Neuronal stem cell (in vitro differentiated cells): ENCODE measurements around the gene CEPT1.

Experiments
- DNase-seq: peaks from one replicate; pipeline ENCODE4 v3.0.0-alpha.2; 2013; ENCODE audit warnings: low spot score
- H2AFZ ChIP-seq: one replicate; pipeline ENCODE4 v1.6.1; 2013; ENCODE audit warnings: mild to moderate bottlenecking, low read length, inconsistent platforms
- H2AK5ac ChIP-seq: 2 replicates; pipeline ENCODE4 v1.6.1; 2013; ENCODE audit warnings: low read depth, mild to moderate bottlenecking, inconsistent platforms, low read length, moderate library complexity, mixed read lengths
- H2BK120ac ChIP-seq: 2 replicates; pipeline ENCODE4 v1.6.1; 2013; ENCODE audit warnings: low read depth, mild to moderate bottlenecking, inconsistent platforms, low read length, moderate library complexity, mixed read lengths
- H2BK12ac ChIP-seq: one replicate; pipeline ENCODE4 v1.6.1; 2013; ENCODE audit warnings: low read length, inconsistent platforms
- H2BK15ac ChIP-seq: 2 replicates; pipeline ENCODE4 v1.6.1; 2013; ENCODE audit warnings: mild to moderate bottlenecking, low read length, inconsistent platforms, mixed read lengths
- H2BK5ac ChIP-seq: one replicate; pipeline ENCODE4 v1.6.1; 2013; ENCODE audit warnings: inconsistent platforms, mild to moderate bottlenecking, low read length, moderate library complexity
- H3K14ac ChIP-seq: one replicate; pipeline ENCODE4 v1.6.1; 2013; ENCODE audit warnings: low read length, inconsistent platforms
- H3K18ac ChIP-seq: 2 replicates; pipeline ENCODE4 v1.6.1; 2013; ENCODE audit warnings: low read length, inconsistent platforms
- H3K23ac ChIP-seq: 2 replicates; pipeline ENCODE4 v1.6.1; 2013; ENCODE audit warnings: low read depth, mild to moderate bottlenecking, mixed read lengths, low read length, inconsistent platforms; ENCODE audit not compliant: poor library complexity
- H3K27ac ChIP-seq: replicated peaks from 3 replicates; pipeline ENCODE4 v1.5.1; 2013; ENCODE audit warnings: low read length, inconsistent platforms
- H3K27me3 ChIP-seq, 3 experiments: 2 replicates each; pipeline ENCODE4 v1.6.1; 2013; ENCODE audit warnings: low read length in 3 of 3, mild to moderate bottlenecking in 2 of 3, inconsistent platforms in 1 of 3, low read depth in 1 of 3, mixed read lengths in 1 of 3, moderate library complexity in 1 of 3; ENCODE audit not compliant: control insufficient read depth in 3 of 3, insufficient read depth in 3 of 3
- H3K36me3 ChIP-seq, 2 donors: replicated peaks in 1 of 2; 2 replicates each; pipeline ENCODE4 v1.6.1; 2013; ENCODE audit warnings: low read length in 2 of 2; ENCODE audit not compliant: control insufficient read depth in 2 of 2, insufficient read depth in 2 of 2
- H3K4ac ChIP-seq: 2 replicates; pipeline ENCODE4 v1.6.1; 2013; ENCODE audit warnings: inconsistent platforms, mild to moderate bottlenecking, low read length, moderate library complexity
- H3K4me1 ChIP-seq, 2 donors: 1 replicate in 1 of 2; 2 replicates in 1 of 2; pipeline ENCODE4 v1.6.1; 2013; ENCODE audit warnings: low read length in 2 of 2, low read depth in 1 of 2; ENCODE audit not compliant: control insufficient read depth in 2 of 2, insufficient read depth in 1 of 2
- H3K4me2 ChIP-seq: one replicate; pipeline ENCODE4 v1.6.1; 2013; ENCODE audit warnings: mild to moderate bottlenecking, low read length, inconsistent platforms; ENCODE audit not compliant: insufficient read depth, poor library complexity, severe bottlenecking
- H3K4me3 ChIP-seq, 2 donors: 2 replicates each; pipeline ENCODE4 v1.5.1; 2013; ENCODE audit warnings: low read length in 2 of 2, mild to moderate bottlenecking in 2 of 2, inconsistent platforms in 1 of 2, moderate library complexity in 1 of 2
- H3K79me1 ChIP-seq: one replicate; pipeline ENCODE4 v1.6.1; 2013; ENCODE audit warnings: low read depth, mild to moderate bottlenecking, inconsistent platforms, low read length, moderate library complexity
- H3K9ac ChIP-seq: one replicate; pipeline ENCODE4 v1.6.1; 2013; ENCODE audit warnings: mild to moderate bottlenecking, low read depth, low read length, inconsistent platforms; ENCODE audit not compliant: poor library complexity
- H3K9me3 ChIP-seq, 2 donors: replicated peaks in 1 of 2; 2 replicates each; pipeline versions ENCODE3 to v1.6.1; 2013; ENCODE audit warnings: low read length in 2 of 2, mild to moderate bottlenecking in 2 of 2, inconsistent platforms in 1 of 2, low read depth in 1 of 2, mixed read lengths in 1 of 2, moderate library complexity in 1 of 2; ENCODE audit not compliant: control insufficient read depth in 2 of 2, insufficient read depth in 1 of 2
- H4K8ac ChIP-seq: one replicate; pipeline ENCODE4 v1.6.1; 2013; ENCODE audit warnings: low read depth, mild to moderate bottlenecking, inconsistent platforms, low read length, moderate library complexity
- H4K91ac ChIP-seq: one replicate; pipeline ENCODE4 v1.6.1; 2013; ENCODE audit warnings: low read length, low read depth, mild to moderate bottlenecking, inconsistent platforms; ENCODE audit not compliant: poor library complexity
- WGBS, 2 donors: extraction: QIAGEN DNeasy Blood & Tissue Kit; methylation state at CpG; one replicate each; pipeline ENCODE4 v1.1.7; 2013; ENCODE audit warnings: missing lambda C conversion rate in 2 of 2, mixed read lengths in 1 of 2; ENCODE audit not compliant: insufficient read length in 2 of 2, insufficient replicate concordance in 1 of 2; ENCODE audit errors: extremely low coverage in 2 of 2; 5-methylcytosine and 5-hydroxymethylcytosine counted together

The CEPT1 gene

DNA sequence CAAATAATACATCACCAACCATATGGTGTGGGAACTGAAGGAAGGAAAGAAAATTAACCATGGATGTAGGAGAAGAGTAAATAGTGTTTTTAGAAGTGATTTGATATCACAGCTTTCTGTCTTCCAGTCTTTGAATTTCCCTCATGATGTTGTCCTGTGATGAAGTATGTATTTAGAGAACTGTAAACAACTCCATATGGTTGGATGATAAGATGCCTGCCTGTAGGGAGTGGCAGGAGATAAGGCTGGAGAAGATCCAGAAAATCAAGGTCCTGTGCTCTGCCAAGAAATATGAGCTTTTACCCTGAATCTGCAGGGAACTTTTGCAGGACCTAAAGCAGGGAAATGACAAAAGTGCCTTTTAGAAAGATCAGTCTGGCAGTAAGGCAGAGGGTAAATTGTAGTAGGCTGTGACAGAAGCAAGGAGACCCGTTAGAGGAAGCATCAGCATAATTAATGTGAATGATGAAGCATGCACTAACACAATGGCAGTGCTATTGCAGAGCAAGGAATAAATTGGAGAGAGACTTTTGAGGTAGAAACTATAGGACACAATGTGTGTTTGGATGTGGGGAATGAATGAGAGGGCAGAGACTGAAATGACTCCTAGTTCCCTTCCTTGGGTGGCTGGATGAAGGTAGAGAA lies 21.9 kb downstream of the CEPT1 start:
- peaks cover 2 to 68% of the 10 kb centered on the region in 2 donors for H3K36me3 ChIP-seq
- H3K4me1 ChIP-seq: no peaks in the 10 kb centered on the region
- H3K14ac ChIP-seq: no peak overlapping the region
- H2AFZ ChIP-seq: no peak overlapping the region
- H4K8ac ChIP-seq: no peak overlapping the region
- WGBS, 2 donors: no CpG with 5 or more reads among the region's 1 CpG
- H2AK5ac ChIP-seq: no peak overlapping the region
- no peak overlapping the region for H3K4me2 ChIP-seq
- no peak overlapping the region for H3K27ac ChIP-seq
- no peaks in the 10 kb centered on the region for H3K9me3 ChIP-seq
- H3K4ac ChIP-seq: no peak overlapping the region
- DNase-seq: no peak
- no peak overlapping the region for H3K18ac ChIP-seq
- no peak overlapping the region for H4K91ac ChIP-seq
- no peak overlapping the region for H3K23ac ChIP-seq
- no peak overlapping the region for H2BK120ac ChIP-seq
- no peak overlapping the region for H2BK5ac ChIP-seq
- no peak overlapping the region for H2BK12ac ChIP-seq
- no peak overlapping the region for H3K9ac ChIP-seq
- no peaks in the 10 kb centered on the region for H3K79me1 ChIP-seq
- H3K4me3 ChIP-seq: no peak overlapping the region
- no peak overlapping the region for H2BK15ac ChIP-seq
- no peaks in the 10 kb centered on the region for H3K27me3 ChIP-seq

DNA sequence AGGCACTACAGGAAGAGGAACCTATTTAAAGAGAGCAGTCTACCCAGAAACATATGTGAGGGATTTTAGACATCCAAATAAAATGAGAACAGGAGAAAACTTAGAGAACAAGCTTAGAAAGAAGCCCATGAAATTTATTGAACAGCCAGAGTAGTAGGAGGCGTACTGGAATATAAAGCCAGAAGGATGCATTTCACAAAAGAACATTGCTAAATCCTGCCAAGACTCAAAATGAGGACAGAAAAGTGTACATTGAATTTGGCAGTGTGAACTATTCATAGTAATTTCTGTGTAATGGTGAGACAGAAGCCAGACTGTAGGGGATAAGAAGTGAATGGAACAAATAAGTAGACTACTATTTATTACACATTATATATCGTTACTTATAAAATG lies 22.5 kb downstream of the CEPT1 start:
- H3K18ac ChIP-seq: no peak overlapping the region
- H3K4me2 ChIP-seq: no peak overlapping the region
- no peak overlapping the region for H3K9ac ChIP-seq
- no peaks in the 10 kb centered on the region for H3K9me3 ChIP-seq
- H3K4me1 ChIP-seq: no peaks in the 10 kb centered on the region
- no peak overlapping the region for H2AK5ac ChIP-seq
- no peak overlapping the region for H3K4ac ChIP-seq
- no peak overlapping the region for H3K23ac ChIP-seq
- DNase-seq: no peak
- no peak overlapping the region for H3K4me3 ChIP-seq
- no peak overlapping the region for H4K91ac ChIP-seq
- H2BK5ac ChIP-seq: no peak overlapping the region
- no peak overlapping the region for H3K27ac ChIP-seq
- H2BK120ac ChIP-seq: no peak overlapping the region
- H4K8ac ChIP-seq: no peak overlapping the region
- no CpG with 5 or more reads among the region's 2 CpGs for WGBS, 2 donors
- no peaks in the 10 kb centered on the region for H3K79me1 ChIP-seq
- H3K36me3 ChIP-seq: peaks cover 2 to 66% of the 10 kb centered on the region in 2 donors
- no peak overlapping the region for H2AFZ ChIP-seq
- H3K14ac ChIP-seq: no peak overlapping the region
- H3K27me3 ChIP-seq: no peaks in the 10 kb centered on the region
- no peak overlapping the region for H2BK12ac ChIP-seq
- no peak overlapping the region for H2BK15ac ChIP-seq

DNA sequence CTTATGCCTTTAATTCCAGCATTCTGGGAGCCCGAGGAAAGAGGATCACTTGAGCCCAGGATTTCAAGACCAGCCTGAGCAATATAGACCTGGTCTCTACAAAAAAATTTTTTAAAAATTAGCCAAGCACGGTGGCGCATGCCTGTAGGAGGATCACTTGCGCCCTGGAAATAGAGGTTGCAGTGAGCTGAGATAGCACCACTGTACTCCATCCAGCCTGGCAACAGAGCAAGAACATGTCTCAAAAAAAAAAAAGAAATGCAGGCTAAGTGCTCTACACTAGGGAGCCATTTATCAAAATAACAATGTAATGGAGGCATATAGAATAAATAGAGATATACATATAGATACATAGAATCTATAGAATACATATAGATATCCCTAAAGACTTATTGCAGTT lies 23.3 kb downstream of the CEPT1 start:
- H2AK5ac ChIP-seq: no peak overlapping the region
- H3K4me2 ChIP-seq: no peak overlapping the region
- H2AFZ ChIP-seq: no peak overlapping the region
- peaks cover 0 to 2% of the 10 kb centered on the region in 2 donors for H3K9me3 ChIP-seq
- H3K23ac ChIP-seq: no peak overlapping the region
- no peak overlapping the region for H4K8ac ChIP-seq
- no peak overlapping the region for H3K9ac ChIP-seq
- no peaks in the 10 kb centered on the region for H3K79me1 ChIP-seq
- H4K91ac ChIP-seq: no peak overlapping the region
- H3K4me3 ChIP-seq: no peak overlapping the region
- H3K18ac ChIP-seq: no peak overlapping the region
- H3K4me1 ChIP-seq: no peaks in the 10 kb centered on the region
- H2BK15ac ChIP-seq: no peak overlapping the region
- H2BK12ac ChIP-seq: no peak overlapping the region
- peaks cover 2 to 71% of the 10 kb centered on the region in 2 donors for H3K36me3 ChIP-seq
- DNase-seq: no peak
- no peak overlapping the region for H3K14ac ChIP-seq
- no peaks in the 10 kb centered on the region for H3K27me3 ChIP-seq
- no CpG with 5 or more reads among the region's 4 CpGs for WGBS, 2 donors
- no peak overlapping the region for H3K4ac ChIP-seq
- H3K27ac ChIP-seq: no peak overlapping the region
- no peak overlapping the region for H2BK5ac ChIP-seq
- H2BK120ac ChIP-seq: no peak overlapping the region

DNA sequence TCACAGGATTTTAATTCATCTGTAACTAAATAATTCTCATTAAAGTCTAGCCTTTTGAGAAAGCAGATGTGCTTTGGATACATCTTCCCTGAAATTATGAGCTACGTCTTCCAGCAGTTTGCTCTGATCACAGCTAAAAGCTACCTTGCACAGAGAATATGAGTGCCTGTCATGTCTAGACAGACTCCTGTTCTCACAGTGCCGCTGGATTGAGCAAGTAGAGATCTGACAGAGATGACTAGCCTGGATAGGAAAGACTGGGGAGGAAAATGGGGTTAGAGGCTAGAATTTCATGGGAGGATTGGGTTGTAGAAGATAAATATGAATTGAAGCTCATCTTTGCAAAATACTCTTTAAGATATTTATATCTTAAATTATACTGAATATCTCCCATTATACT lies 24.1 kb downstream of the CEPT1 start:
- H2BK12ac ChIP-seq: no peak overlapping the region
- no peak overlapping the region for H4K91ac ChIP-seq
- H2BK120ac ChIP-seq: no peak overlapping the region
- H3K18ac ChIP-seq: no peak overlapping the region
- no peak overlapping the region for H3K4ac ChIP-seq
- WGBS, 2 donors: no CpG with 5 or more reads among the region's 2 CpGs
- no peak overlapping the region for H2AFZ ChIP-seq
- no peak overlapping the region for H3K4me3 ChIP-seq
- DNase-seq: no peak
- no peak overlapping the region for H2BK5ac ChIP-seq
- no peak overlapping the region for H2AK5ac ChIP-seq
- no peaks in the 10 kb centered on the region for H3K27me3 ChIP-seq
- no peak overlapping the region for H3K14ac ChIP-seq
- peaks cover 0 to 2% of the 10 kb centered on the region in 2 donors for H3K9me3 ChIP-seq
- no peak overlapping the region for H3K4me2 ChIP-seq
- H3K36me3 ChIP-seq: peaks cover 2 to 78% of the 10 kb centered on the region in 2 donors
- no peak overlapping the region for H4K8ac ChIP-seq
- no peak overlapping the region for H3K9ac ChIP-seq
- H3K79me1 ChIP-seq: no peaks in the 10 kb centered on the region
- H2BK15ac ChIP-seq: no peak overlapping the region
- H3K4me1 ChIP-seq: no peaks in the 10 kb centered on the region
- H3K23ac ChIP-seq: no peak overlapping the region
- H3K27ac ChIP-seq: no peak overlapping the region
